NCI-H1436 (cell line): Measurements from ENCODE around the gene SOD3.

Source experiments
- DNase-seq: peaks from one replicate; lab custom pipeline; 2025; lab: John Stamatoyannopoulos, UW

SOD3 gene

GRCh38 chr4:24840826-24841543 lies 45.6 kb downstream of the SOD3 start:
- no peak for DNase-seq

GRCh38 chr4:24842356-24842755 lies 47.0 kb downstream of the SOD3 start:
- no peak for DNase-seq

DNA sequence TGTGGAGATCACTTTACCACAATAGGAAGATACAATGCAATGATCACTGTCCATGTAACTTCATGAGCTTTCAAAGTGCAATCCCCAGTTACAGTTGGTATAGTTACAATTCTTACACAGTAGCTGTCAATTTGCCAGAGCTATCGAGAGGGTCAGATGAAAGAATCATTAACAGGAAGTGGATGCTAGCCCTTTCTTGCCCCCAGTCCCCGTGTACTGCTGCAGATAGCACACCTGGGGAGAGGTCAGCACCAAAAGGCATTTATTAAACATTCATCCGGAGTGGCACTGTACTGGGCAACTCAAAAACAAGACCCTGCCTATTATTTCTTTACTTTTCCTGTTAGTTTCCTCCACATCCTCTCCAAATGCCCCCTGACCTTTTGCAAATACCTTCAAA lies 47.7 kb downstream of the SOD3 start:
- DNase-seq, result no peak

DNA sequence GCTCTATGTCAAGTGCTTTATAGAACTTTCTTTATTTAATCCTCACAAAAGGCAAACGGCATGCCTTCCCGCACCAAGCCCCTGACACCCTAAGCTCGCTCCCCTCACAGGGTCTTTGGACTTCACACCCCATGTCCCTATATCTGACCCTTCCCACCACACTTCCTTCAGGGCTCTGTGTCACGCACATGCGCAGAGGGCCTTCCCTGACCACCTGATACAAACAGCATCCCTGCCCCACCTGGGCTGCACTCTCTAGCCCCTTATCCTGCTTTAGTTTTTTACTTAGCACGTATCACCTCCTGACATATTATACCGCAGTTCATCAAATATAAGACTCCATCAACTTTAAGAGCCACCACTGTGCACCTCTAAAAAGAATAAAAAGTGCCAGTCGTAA lies 49.8 kb downstream of the SOD3 start:
- no peak for DNase-seq

DNA sequence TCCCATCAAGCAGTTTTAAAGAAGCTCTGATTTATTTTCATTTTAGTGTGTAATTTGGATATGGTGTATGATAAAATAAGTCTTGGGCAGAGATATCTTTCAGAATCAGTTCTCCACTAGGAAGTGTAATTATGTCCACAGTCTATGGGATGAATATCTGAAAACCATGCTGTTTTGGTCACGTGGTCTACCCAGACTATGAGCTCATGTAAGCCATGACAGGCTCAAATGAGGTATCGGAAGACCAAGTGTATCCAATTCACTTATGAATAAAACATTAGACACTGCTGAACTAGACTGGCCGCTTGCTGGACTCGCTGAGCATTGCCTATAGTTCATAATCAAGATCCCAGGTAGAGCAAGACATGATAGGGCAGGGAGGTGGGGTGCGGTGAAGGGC lies 50.5 kb downstream of the SOD3 start:
- DNase-seq, result no peak

DNA sequence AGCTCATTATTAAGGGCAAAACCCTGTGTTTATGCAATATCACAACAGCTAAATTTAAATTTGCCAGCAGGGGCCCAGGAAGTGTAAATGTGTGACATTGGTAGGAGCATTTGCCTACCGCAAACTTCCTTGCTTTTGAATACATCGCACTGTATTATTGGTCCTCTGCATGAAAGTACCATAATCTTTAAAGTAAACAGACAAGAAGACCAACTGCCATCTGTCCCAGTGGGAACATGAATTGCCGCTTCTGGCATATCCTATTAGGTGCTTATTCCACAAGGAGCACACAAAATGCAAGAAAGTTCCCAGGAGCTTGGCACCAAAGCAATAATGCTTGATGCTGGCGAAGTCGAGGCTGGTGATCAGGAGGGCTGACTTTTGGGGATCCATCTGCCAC lies 51.3 kb downstream of the SOD3 start:
- no peak for DNase-seq

DNA sequence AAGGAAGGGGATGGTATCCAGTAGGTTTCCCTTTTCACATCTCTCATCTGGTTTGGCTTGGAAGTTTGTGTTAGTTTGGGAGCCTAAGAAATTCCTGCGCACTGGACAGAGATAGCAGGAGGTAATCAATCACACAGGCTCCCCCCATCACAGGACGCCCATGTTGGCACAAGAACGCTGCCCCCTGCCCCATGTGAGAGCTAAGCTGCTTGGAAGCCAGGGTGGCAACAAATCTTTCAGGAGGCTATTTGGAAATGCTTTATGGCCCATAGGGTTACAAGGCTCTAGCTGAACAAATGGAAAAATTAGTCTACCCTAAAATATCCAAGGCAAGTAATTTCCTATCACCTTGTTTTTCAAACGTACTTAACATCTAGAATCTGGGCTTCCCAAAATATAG lies 54.0 kb downstream of the SOD3 start:
- DNase-seq, result no peak

DNA sequence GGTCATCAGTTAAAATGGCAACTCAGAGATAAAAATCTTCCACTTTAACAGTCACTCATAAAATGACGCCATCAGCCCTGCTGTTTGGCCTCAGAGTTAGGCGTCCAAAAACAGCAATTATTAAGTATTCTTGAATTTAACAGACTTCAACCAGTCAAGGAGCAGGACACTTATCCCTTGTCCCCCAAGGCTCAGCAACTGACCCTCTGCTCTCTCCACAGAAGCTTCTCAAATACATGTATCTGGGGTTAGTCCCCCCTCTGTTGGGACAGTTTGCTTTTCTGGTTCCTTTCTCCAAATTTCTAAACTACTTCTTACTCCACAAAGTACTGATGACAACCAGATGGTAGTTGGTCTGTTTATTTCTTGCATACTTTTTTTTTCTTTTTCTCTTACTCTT lies 54.4 kb downstream of the SOD3 start:
- DNase-seq, result no peak
